H9 (cell line): Measurements from ENCODE around the gene USP8. TPM values are rescaled to one million over a fixed set of nuclear protein-coding genes. Genes with fewer than 3 reads are reported as not detected.

Experiments
- DNase-seq: peaks from one replicate; pipeline ENCODE4 v3.0.0-alpha.2; 2017
- H2AFZ ChIP-seq: one replicate; pipeline ENCODE4 v1.6.1; 2013; ENCODE audit warnings: mild to moderate bottlenecking, low read length, control low read depth, moderate library complexity
- H2AK5ac ChIP-seq: 2 replicates; pipeline ENCODE4 v1.6.1; 2013; ENCODE audit warnings: low read length, control low read depth, mixed read lengths; ENCODE audit not compliant: insufficient read length
- H2BK120ac ChIP-seq: one replicate; pipeline ENCODE4 v1.6.1; 2013; ENCODE audit warnings: low read depth, mild to moderate bottlenecking, low read length, control low read depth, inconsistent platforms; ENCODE audit not compliant: poor library complexity, severe bottlenecking
- H2BK12ac ChIP-seq: 2 replicates; pipeline ENCODE4 v1.6.1; 2013; ENCODE audit warnings: low read length, control low read depth, mixed read lengths, low read depth; ENCODE audit not compliant: insufficient read length
- H2BK15ac ChIP-seq: 2 replicates; pipeline ENCODE4 v1.6.1; 2013; ENCODE audit warnings: low read depth, low read length, control low read depth
- H2BK20ac ChIP-seq: one replicate; pipeline ENCODE4 v1.6.1; 2013; ENCODE audit warnings: low read depth, mild to moderate bottlenecking, low read length, control low read depth, inconsistent platforms; ENCODE audit not compliant: poor library complexity, severe bottlenecking
- H2BK5ac ChIP-seq: 2 replicates; pipeline ENCODE4 v1.6.1; 2013; ENCODE audit warnings: low read length, control low read depth, mixed read lengths; ENCODE audit not compliant: insufficient read length
- H3K14ac ChIP-seq: 2 replicates; pipeline ENCODE4 v1.6.1; 2013; ENCODE audit warnings: low read length, control low read depth; ENCODE audit not compliant: insufficient read depth
- H3K18ac ChIP-seq: 2 replicates; pipeline ENCODE4 v1.6.1; 2013; ENCODE audit warnings: low read depth, mild to moderate bottlenecking, mixed read lengths, low read length, control low read depth; ENCODE audit not compliant: insufficient read length
- H3K23ac ChIP-seq: 2 replicates; pipeline ENCODE4 v1.6.1; 2013; ENCODE audit warnings: low read length, control low read depth, mixed read lengths, low read depth; ENCODE audit not compliant: insufficient read length
- H3K23me2 ChIP-seq: 2 replicates; pipeline ENCODE4 v1.6.1; 2013; ENCODE audit warnings: low read depth, mild to moderate bottlenecking, mixed read lengths, low read length, control low read depth; ENCODE audit not compliant: insufficient read length, poor library complexity, severe bottlenecking
- H3K27ac ChIP-seq: 2 replicates; pipeline ENCODE4 v1.5.1; 2013; ENCODE audit warnings: low read length, control low read depth, mixed read lengths, low read depth; ENCODE audit not compliant: insufficient read length
- H3K27me3 ChIP-seq: 2 replicates; pipeline ENCODE4 v1.6.1; 2013; ENCODE audit warnings: low read length, control low read depth, inconsistent platforms; ENCODE audit not compliant: insufficient read depth
- H3K4ac ChIP-seq: 2 replicates; pipeline ENCODE4 v1.6.1; 2013; ENCODE audit warnings: low read depth, mild to moderate bottlenecking, control low read depth, inconsistent platforms, low read length, moderate library complexity
- H3K4me1 ChIP-seq: 2 replicates; pipeline ENCODE4 v1.6.1; 2013; ENCODE audit warnings: low read length, control low read depth, inconsistent platforms; ENCODE audit not compliant: insufficient read depth
- H3K4me2 ChIP-seq: 2 replicates; pipeline ENCODE4 v1.6.1; 2013; ENCODE audit warnings: low read length, control low read depth, mixed read lengths; ENCODE audit not compliant: insufficient read length, insufficient read depth
- H3K56ac ChIP-seq: 2 replicates; pipeline ENCODE4 v1.6.1; 2013; ENCODE audit warnings: low read depth, mild to moderate bottlenecking, mixed read lengths, low read length, control low read depth; ENCODE audit not compliant: insufficient read length
- H3K79me1 ChIP-seq: 2 replicates; pipeline ENCODE4 v1.6.1; 2013; ENCODE audit warnings: low read depth, mild to moderate bottlenecking, moderate library complexity, low read length, control low read depth, inconsistent platforms; ENCODE audit not compliant: insufficient read depth, poor library complexity, severe bottlenecking
- H3K79me2 ChIP-seq: 2 replicates; pipeline ENCODE4 v1.6.1; 2013; ENCODE audit warnings: low read length, control low read depth, inconsistent platforms; ENCODE audit not compliant: insufficient read depth
- H3K9ac ChIP-seq: 2 replicates; pipeline ENCODE4 v1.6.1; 2013; ENCODE audit warnings: low read length, control low read depth, mixed read lengths; ENCODE audit not compliant: insufficient read length; ENCODE audit errors: extremely low read depth
- H3K9me3 ChIP-seq: one replicate; pipeline ENCODE4 v1.6.1; 2013; ENCODE audit warnings: low read depth, low read length, inconsistent platforms; ENCODE audit not compliant: control insufficient read depth
- H3T11ph ChIP-seq: one replicate; pipeline ENCODE4 v1.6.1; 2013; ENCODE audit warnings: mild to moderate bottlenecking, low read length, control low read depth, inconsistent platforms
- H4K20me1 ChIP-seq: one replicate; pipeline ENCODE4 v1.6.1; 2013; ENCODE audit not compliant: control insufficient read depth, insufficient read length, insufficient read depth
- H4K5ac ChIP-seq: 2 replicates; pipeline ENCODE4 v1.6.1; 2013; ENCODE audit warnings: low read depth, mild to moderate bottlenecking, mixed read lengths, low read length, control low read depth; ENCODE audit not compliant: insufficient read length
- H4K8ac ChIP-seq: replicated peaks from 2 replicates; pipeline ENCODE4 v1.6.1; 2013; ENCODE audit warnings: low read length, control low read depth, mixed read lengths, low read depth; ENCODE audit not compliant: insufficient read length
- H4K91ac ChIP-seq: 2 replicates; pipeline ENCODE4 v1.6.1; 2013; ENCODE audit warnings: low read depth, mild to moderate bottlenecking, moderate library complexity, mixed read lengths, low read length, control low read depth; ENCODE audit not compliant: insufficient read length
- H3K27ac Mint-ChIP-seq, 3 experiments: 2 replicates in 2 of 3; 3 replicates in 1 of 3; pipeline ENCODE4 v1.8.0; 2020 to 2021; ENCODE audit warnings: mixed read lengths in 3 of 3, mild to moderate bottlenecking in 1 of 3, moderate library complexity in 1 of 3
- H3K27me3 Mint-ChIP-seq: 2 replicates; pipeline ENCODE4 v1.8.0; 2021; ENCODE audit warnings: low read depth, mild to moderate bottlenecking, moderate library complexity, mixed read lengths
- H3K36me3 Mint-ChIP-seq, 3 experiments: 2 replicates in 2 of 3; 3 replicates in 1 of 3; pipeline ENCODE4 v1.8.0; 2020 to 2021; ENCODE audit warnings: low read depth in 3 of 3, mixed read lengths in 3 of 3; ENCODE audit not compliant: insufficient read depth in 1 of 3
- H3K4me1 Mint-ChIP-seq, 2 experiments: 2 replicates each; pipeline ENCODE4 v1.8.0; 2020; ENCODE audit warnings: mixed read lengths in 2 of 2
- H3K4me3 Mint-ChIP-seq, 2 experiments: 2 replicates in 1 of 2; 3 replicates in 1 of 2; pipeline ENCODE4 v1.8.0; 2020 to 2021; ENCODE audit warnings: mild to moderate bottlenecking in 2 of 2, mixed read lengths in 2 of 2, moderate library complexity in 1 of 2
- H3K9me3 Mint-ChIP-seq, 2 experiments: 2 replicates in 1 of 2; 3 replicates in 1 of 2; pipeline ENCODE4 v1.8.0; 2020; ENCODE audit warnings: mild to moderate bottlenecking in 2 of 2, mixed read lengths in 2 of 2, moderate library complexity in 1 of 2
- WGBS: extraction: QIAGEN DNeasy Blood & Tissue Kit; methylation state at CpG from one replicate; pipeline ENCODE4 v1.1.7; 2013; ENCODE audit warnings: missing lambda C conversion rate, low lambda C conversion rate, mixed read lengths; ENCODE audit not compliant: insufficient read length; ENCODE audit errors: extremely low coverage; 5-methylcytosine and 5-hydroxymethylcytosine counted together
- total RNA-seq: library from RNA; stranded (reverse); gene quantifications from 2 replicates; pipeline ENCODE4 v1.2.1, GENCODE V29; 2021
- TF ChIP-seq, protein P1 (sequence below): fragments of 200-600 bp; sonication (generic); conservative IDR thresholded peaks from 3 replicates; pipeline ENCODE4 v1.8.0; 2021; ENCODE audit warnings: antibody characterized with exemption, mild to moderate bottlenecking

USP8 gene
- total RNA-seq, 1 experiment from 2014 or later, result 67.1 TPM

GRCh38 chr15:50501815-50502214, 77.6 kb downstream of the USP8 start:
- no peak overlapping the region for H2BK15ac ChIP-seq
- H2BK120ac ChIP-seq, result no peak overlapping the region
- Mint-ChIP-seq H3K27me3 (no peaks in the 10 kb centered on the region), H3K4me1 (peaks cover 7 to 13% of the 10 kb centered on the region in 2 experiments), H3K9me3 (no peaks in the 10 kb centered on the region), H3K4me3 (no peak overlapping the region), H3K36me3 (peaks cover 10 to 33% (median 21%) of the 10 kb centered on the region in 3 experiments; a peak in 5 of 7 replicates), H3K27ac (no peak overlapping the region)
- H3K18ac ChIP-seq, result no peak overlapping the region
- no peak overlapping the region for H4K5ac ChIP-seq
- TF ChIP-seq, protein P1, sequence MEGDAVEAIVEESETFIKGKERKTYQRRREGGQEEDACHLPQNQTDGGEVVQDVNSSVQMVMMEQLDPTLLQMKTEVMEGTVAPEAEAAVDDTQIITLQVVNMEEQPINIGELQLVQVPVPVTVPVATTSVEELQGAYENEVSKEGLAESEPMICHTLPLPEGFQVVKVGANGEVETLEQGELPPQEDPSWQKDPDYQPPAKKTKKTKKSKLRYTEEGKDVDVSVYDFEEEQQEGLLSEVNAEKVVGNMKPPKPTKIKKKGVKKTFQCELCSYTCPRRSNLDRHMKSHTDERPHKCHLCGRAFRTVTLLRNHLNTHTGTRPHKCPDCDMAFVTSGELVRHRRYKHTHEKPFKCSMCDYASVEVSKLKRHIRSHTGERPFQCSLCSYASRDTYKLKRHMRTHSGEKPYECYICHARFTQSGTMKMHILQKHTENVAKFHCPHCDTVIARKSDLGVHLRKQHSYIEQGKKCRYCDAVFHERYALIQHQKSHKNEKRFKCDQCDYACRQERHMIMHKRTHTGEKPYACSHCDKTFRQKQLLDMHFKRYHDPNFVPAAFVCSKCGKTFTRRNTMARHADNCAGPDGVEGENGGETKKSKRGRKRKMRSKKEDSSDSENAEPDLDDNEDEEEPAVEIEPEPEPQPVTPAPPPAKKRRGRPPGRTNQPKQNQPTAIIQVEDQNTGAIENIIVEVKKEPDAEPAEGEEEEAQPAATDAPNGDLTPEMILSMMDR, result no peak
- DNase-seq, result no peak
- H3K4ac ChIP-seq, result no peak overlapping the region
- H2AK5ac ChIP-seq, result no peak overlapping the region
- H3K4me2 ChIP-seq, result no peak overlapping the region
- no peaks in the 10 kb centered on the region for H3K27me3 ChIP-seq
- WGBS, result no CpG with 5 or more reads among the region's 4 CpGs
- no peak overlapping the region for H3K23ac ChIP-seq
- H3K14ac ChIP-seq, result no peak overlapping the region
- no peaks in the 10 kb centered on the region for H4K20me1 ChIP-seq
- H2AFZ ChIP-seq, result no peak overlapping the region
- H4K8ac ChIP-seq, result no peak overlapping the region
- H2BK5ac ChIP-seq, result no peak overlapping the region
- H3K79me2 ChIP-seq, result no peaks in the 10 kb centered on the region
- no peaks in the 10 kb centered on the region for H3K9me3 ChIP-seq
- H3K56ac ChIP-seq, result no peak overlapping the region
- H2BK20ac ChIP-seq, result no peak overlapping the region
- no peak overlapping the region for H2BK12ac ChIP-seq
- H3K9ac ChIP-seq, result no peak overlapping the region
- no peaks in the 10 kb centered on the region; the same call in 1 of the 2 replicates for H3K4me1 ChIP-seq
- no peak overlapping the region for H3K27ac ChIP-seq
- no peak overlapping the region for H3T11ph ChIP-seq
- H3K79me1 ChIP-seq, result no peaks in the 10 kb centered on the region
- no peaks in the 10 kb centered on the region for H3K23me2 ChIP-seq
- H4K91ac ChIP-seq, result no peak overlapping the region
